Common myeloid progenitor, CD34-positive (primary cell): ENCODE data around the gene TFDP1.

ENCODE experiments used
- CTCF ChIA-PET: fragments of 350-600 bp; sonication (Branson Sonifier 250); formaldehyde crosslinking; loops from one replicate; lab custom pipeline; 2021; ENCODE audit warnings: antibody characterized with exemption; lab: Charles Lee
- POLR2A ChIA-PET: fragments of 350-600 bp; sonication (Branson Sonifier 250); formaldehyde crosslinking; loops from one replicate; lab custom pipeline; 2021; ENCODE audit warnings: antibody characterized with exemption; lab: Charles Lee
- DNase-seq, 3 donors: peaks; one replicate each; pipeline versions ENCODE4 v3.0.0 to v3.0.0-alpha.2; 2013
- H3K27ac ChIP-seq, 2 experiments: 1 replicate in 1 of 2; 2 replicates in 1 of 2; pipeline ENCODE4 v1.7.0; 2013; ENCODE audit warnings: inconsistent platforms in 2 of 2, low read length in 2 of 2, mild to moderate bottlenecking in 2 of 2, low read depth in 1 of 2, moderate library complexity in 1 of 2; ENCODE audit not compliant: severe bottlenecking in 2 of 2, insufficient read depth in 1 of 2, poor library complexity in 1 of 2
- H3K27me3 ChIP-seq, 5 experiments: replicated peaks in 2 of 5; 1 replicate in 3 of 5; 2 replicates in 2 of 5; pipeline versions ENCODE4 v1.6.1 to v1.7.0; 2013; ENCODE audit warnings: low read length in 4 of 5, mild to moderate bottlenecking in 2 of 5, moderate library complexity in 2 of 5, inconsistent platforms in 1 of 5; ENCODE audit not compliant: insufficient read depth in 5 of 5, control insufficient read depth in 4 of 5
- H3K36me3 ChIP-seq, 4 experiments: 1 replicate in 2 of 4; 2 replicates in 2 of 4; pipeline versions ENCODE4 v1.6.1 to v1.7.0; 2013; ENCODE audit warnings: low read length in 3 of 4, control low read depth in 1 of 4, mild to moderate bottlenecking in 1 of 4; ENCODE audit not compliant: control insufficient read depth in 4 of 4, insufficient read depth in 4 of 4
- H3K4me1 ChIP-seq, 4 experiments: 1 replicate in 3 of 4; 2 replicates in 1 of 4; pipeline versions ENCODE4 v1.6.1 to v1.7.1; 2013; ENCODE audit warnings: low read length in 3 of 4, mild to moderate bottlenecking in 3 of 4, control low read depth in 1 of 4, inconsistent platforms in 1 of 4, moderate library complexity in 1 of 4; ENCODE audit not compliant: control insufficient read depth in 4 of 4, insufficient read depth in 4 of 4; ENCODE audit errors: control extremely low read depth in 1 of 4
- H3K4me3 ChIP-seq, 7 experiments: 1 replicate in 4 of 7; 2 replicates in 3 of 7; pipeline versions ENCODE4 v1.5.1 to v1.7.0; 2013; ENCODE audit warnings: mild to moderate bottlenecking in 7 of 7, low read length in 6 of 7, moderate library complexity in 6 of 7, inconsistent platforms in 2 of 7, low read depth in 2 of 7, control low read depth in 1 of 7; ENCODE audit not compliant: insufficient read depth in 4 of 7, control insufficient read depth in 1 of 7; ENCODE audit errors: extremely low read depth in 1 of 7
- H3K9me3 ChIP-seq, 5 experiments: 1 replicate in 4 of 5; 2 replicates in 1 of 5; pipeline versions ENCODE4 v1.6.1 to v1.7.1; 2013; ENCODE audit warnings: low read length in 4 of 5, mild to moderate bottlenecking in 2 of 5, inconsistent platforms in 1 of 5, low read depth in 1 of 5, moderate library complexity in 1 of 5; ENCODE audit not compliant: control insufficient read depth in 4 of 5, insufficient read depth in 2 of 5; ENCODE audit errors: control extremely low read depth in 1 of 5
- WGBS: methylation state at CpG from one replicate; pipeline ENCODE4 v1.1.5; 2013; ENCODE audit not compliant: insufficient coverage; 5-methylcytosine and 5-hydroxymethylcytosine counted together

Gene TFDP1

DNA sequence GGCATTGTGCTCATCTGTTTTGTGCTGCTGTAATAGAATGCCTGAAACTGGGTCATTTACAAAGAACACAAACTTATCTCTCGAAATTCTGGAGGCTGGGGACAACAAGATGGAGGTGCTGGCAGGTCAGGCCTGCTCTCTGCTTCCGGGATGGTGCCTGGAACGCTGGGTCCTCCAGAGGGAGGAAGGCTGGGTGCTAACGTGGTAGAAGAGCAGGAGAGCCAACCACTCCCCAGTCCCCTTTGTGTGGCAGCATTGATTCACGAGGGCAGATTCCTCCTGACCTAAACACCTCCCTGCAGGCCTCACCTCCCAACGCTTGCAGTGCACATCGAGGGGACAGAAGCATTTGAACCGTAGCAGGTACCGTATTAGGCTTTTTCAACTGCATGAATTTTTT is 34.1 kb upstream of the TFDP1 start:
- WGBS: 97% methylated on average over 4 of the region's 9 CpGs
- CTCF ChIA-PET: no interaction called here
- H3K4me3 ChIP-seq: no peak overlapping the region
- POLR2A ChIA-PET: no interaction called here
- no peak overlapping the region for H3K27ac ChIP-seq
- H3K4me1 ChIP-seq: peaks cover 0 to 10% (median 9%) of the 10 kb centered on the region in 4 experiments
- H3K27me3 ChIP-seq: no peaks in the 10 kb centered on the region
- no peaks in the 10 kb centered on the region for H3K9me3 ChIP-seq
- no peak for DNase-seq
- peaks cover 9 to 43% (median 26%) of the 10 kb centered on the region in 4 experiments for H3K36me3 ChIP-seq

DNA sequence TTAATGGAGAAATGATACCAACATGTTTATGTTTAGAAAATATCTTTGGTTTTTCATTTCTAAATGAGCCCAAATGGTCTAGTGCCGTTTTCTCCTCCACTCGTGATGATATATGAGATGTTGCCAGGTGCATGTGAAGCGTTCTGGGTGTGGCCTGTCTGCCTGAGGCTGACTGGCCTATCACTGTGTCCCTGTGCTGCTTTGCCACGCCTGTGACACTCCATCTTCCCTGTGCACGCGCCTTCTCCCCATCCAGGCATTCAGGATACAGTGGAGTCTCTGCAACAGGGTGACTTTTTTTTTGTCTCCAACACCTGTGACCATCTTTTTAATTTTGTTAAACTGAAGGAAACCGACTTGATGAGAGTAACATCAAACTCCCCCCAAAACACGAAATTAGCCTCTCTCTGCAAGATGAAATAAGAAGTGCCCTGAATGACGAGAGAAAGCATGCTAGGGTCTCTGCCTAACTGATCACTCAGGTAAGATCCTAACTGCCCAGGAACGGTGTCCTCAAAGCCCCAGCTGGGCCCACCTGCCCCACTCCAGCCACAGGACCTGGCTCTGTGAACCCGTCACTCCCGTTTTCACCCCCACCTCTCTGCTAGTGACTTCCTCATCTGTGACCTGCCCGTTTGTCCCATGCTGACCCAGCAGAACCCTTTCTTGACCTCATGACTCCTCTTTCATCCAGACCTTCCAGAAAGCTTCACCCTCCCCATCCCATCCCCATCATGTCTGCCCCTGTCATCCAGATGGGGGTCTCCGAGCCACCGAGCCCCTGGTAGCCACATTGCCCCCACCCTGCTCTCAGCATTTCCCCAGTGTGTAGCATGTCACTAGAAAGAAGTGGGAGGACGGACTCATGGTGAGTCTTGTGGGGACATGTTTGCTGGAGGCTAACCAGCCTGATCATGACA is 33.2 kb upstream of the TFDP1 start:
- Histone ChIP-seq H3K27ac (no peak overlapping the region), H3K9me3 (no peaks in the 10 kb centered on the region), H3K36me3 (peaks cover 9 to 43% (median 26%) of the 10 kb centered on the region in 4 experiments), H3K27me3 (no peaks in the 10 kb centered on the region), H3K4me1 (peaks cover 0 to 10% (median 9%) of the 10 kb centered on the region in 4 experiments), H3K4me3 (no peak overlapping the region)
- ChIA-PET CTCF (interaction anchor here (0.9 kb wide), 1 partner anchor 11 kb away, joined by 3 read pairs; no protein-coding TSS in a partner anchor), POLR2A (no interaction called here)
- WGBS: 99% methylated on average over 15 of the region's 16 CpGs
- DNase-seq: no peak

DNA sequence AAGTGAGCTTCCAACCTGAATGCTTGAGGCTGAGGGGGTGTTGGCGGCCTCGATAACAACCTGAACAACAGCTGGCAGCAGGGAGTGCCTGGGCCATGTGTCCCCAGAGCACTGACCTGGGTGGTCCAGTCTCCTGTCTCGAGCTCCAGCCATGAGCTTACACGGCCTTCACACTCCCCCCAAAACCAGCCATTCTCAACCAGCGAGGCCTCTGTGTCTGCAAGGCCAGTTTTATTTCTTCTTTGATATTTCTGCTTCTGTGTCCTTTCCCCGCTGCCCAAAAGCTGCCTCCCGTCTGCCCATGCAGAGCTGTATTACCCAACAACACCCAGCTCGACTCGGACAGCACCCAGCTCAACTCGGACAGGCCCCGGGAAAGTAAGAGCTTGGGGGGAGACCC is 32.5 kb upstream of the TFDP1 start:
- Histone ChIP-seq H3K4me1 (peaks cover 0 to 10% (median 9%) of the 10 kb centered on the region in 4 experiments), H3K9me3 (no peaks in the 10 kb centered on the region), H3K27ac (no peak overlapping the region), H3K36me3 (peaks cover 9 to 40% (median 25%) of the 10 kb centered on the region in 4 experiments), H3K27me3 (no peaks in the 10 kb centered on the region), H3K4me3 (no peak overlapping the region)
- CTCF ChIA-PET: interaction anchor here (0.9 kb wide), 1 partner anchor 10 kb away, joined by 3 read pairs; no protein-coding TSS in a partner anchor
- DNase-seq: no peak
- POLR2A ChIA-PET: no interaction called here
- 96% methylated on average over 11 of the region's 11 CpGs for WGBS

DNA sequence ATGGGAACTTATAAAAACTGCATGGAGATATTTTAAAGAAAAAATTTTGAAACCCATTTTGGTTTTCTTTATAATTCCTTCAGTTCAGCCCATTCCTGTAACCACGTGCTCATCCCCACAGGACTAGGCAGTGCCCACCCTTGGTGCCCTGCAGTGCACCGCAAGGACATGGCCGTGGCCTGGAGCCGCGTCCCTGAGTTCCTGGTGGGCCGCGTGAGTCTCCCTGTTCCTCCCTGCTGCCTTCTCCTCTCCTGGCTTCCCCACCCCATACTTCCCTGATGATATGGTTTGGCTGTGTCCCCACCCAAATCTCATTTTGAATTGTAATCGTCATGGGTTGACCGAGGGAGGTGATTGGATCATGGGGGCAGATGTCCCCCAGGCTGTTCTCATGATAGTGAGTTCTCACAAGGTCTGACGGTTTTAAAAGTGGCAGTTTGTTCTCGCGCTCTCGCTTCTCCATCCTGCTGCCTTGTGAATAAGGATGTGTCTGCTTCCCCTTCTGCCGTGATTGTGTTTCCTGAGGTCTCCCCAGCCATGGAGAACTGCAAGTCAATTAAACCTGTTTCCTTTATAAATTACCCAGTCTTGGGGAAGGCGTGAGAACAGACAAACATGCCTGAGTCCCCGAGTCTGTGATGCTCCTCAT is 31.6 kb upstream of the TFDP1 start:
- Histone ChIP-seq H3K36me3 (peaks cover 9 to 36% (median 22%) of the 10 kb centered on the region in 4 experiments), H3K27me3 (no peaks in the 10 kb centered on the region), H3K4me3 (no peak overlapping the region), H3K9me3 (no peaks in the 10 kb centered on the region), H3K27ac (no peak overlapping the region), H3K4me1 (peaks cover 0 to 10% (median 9%) of the 10 kb centered on the region in 4 experiments)
- peak; percentile 58 to 98 (median 96) for DNase-seq
- WGBS: 41% methylated on average over 12 of the region's 16 CpGs
- ChIA-PET CTCF (no interaction called here), POLR2A (no interaction called here)

DNA sequence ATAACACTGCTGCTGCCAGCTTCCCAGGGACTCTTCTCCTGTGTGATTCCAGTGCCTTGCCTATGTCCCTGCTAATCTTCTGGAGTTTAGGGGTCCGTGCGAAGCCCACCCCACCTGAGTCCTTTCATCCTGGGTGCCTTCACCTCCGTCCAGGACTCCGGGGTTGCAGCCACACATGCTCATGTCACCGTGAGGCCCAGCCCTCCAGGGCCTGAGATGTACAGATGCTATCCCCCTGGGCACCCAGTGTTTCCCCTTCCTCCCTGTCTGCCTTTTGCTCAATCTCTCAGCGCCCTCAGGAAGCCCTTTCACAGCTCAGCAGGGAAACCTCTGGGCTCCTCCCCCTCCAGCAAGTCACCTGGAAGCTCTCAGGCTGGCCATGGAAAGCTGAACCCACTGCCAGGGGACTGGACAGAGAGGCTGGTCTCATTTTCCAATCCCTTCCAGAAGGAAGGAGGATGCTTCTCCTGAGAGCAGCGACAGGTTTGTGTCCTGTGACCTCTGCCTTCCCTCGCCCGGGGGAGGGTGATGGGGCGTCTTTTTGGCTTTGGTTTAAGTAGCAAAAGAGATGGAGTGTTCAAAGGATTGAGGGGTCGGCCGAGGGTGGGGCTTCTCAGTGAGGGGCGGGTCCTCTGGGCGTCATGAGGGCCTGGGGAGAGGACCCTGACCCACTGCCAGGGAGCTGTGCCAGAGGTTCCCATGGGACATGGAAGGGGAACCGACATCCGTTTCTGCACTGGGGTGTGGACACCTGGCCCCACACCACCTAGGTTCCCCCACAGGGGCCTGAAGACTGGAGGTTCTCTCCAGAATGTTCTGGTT is 30.8 kb upstream of the TFDP1 start:
- H3K36me3 ChIP-seq: peaks cover 9 to 29% (median 21%) of the 10 kb centered on the region in 4 experiments
- peaks cover 0 to 10% (median 9%) of the 10 kb centered on the region in 4 experiments for H3K4me1 ChIP-seq
- ChIA-PET CTCF (no interaction called here), POLR2A (no interaction called here)
- no peak overlapping the region for H3K4me3 ChIP-seq
- WGBS: 92% methylated on average over 8 of the region's 16 CpGs
- no peaks in the 10 kb centered on the region for H3K27me3 ChIP-seq
- H3K27ac ChIP-seq: no peak overlapping the region
- no peaks in the 10 kb centered on the region for H3K9me3 ChIP-seq
- no peak for DNase-seq

- no peak for DNase-seq
- CTCF ChIA-PET: interaction anchor here (0.7 to 1.9 kb wide), 3 partner anchors 14 to 97 kb away, joined by 3 to 4 read pairs (median 3); no protein-coding TSS in a partner anchor
- Histone ChIP-seq H3K27ac (no peak overlapping the region), H3K27me3 (peaks cover 0 to 2% (median 0%) of the 10 kb centered on the region in 5 experiments), H3K36me3 (peaks cover 4 to 23% (median 17%) of the 10 kb centered on the region in 4 experiments), H3K9me3 (no peaks in the 10 kb centered on the region), H3K4me1 (peaks cover 0 to 10% (median 9%) of the 10 kb centered on the region in 4 experiments), H3K4me3 (no peak overlapping the region)
- POLR2A ChIA-PET: no interaction called here
- WGBS: 95% methylated on average over 5 of the region's 9 CpGs
Observed at GRCh38 chr13:113554333-113554700, 30.2 kb upstream of the TFDP1 start.
